GM23248 (cell line): ENCODE results near the gene IGF1R. TPM values are rescaled to one million over a fixed set of nuclear protein-coding genes. Genes with fewer than 3 reads are reported as not detected.

Experiments used
- DNase-seq: peaks from one replicate; pipeline ENCODE4 v3.0.0-alpha.2; 2015
- H2AFZ ChIP-seq: fragments of 200-600 bp; sonication (generic); 2 replicates; pipeline ENCODE4 v1.6.1; 2016; ENCODE audit warnings: antibody characterized with exemption
- H3F3A ChIP-seq: fragments of 200-600 bp; sonication (generic); 2 replicates; pipeline ENCODE4 v1.6.1; 2016; ENCODE audit warnings: mild to moderate bottlenecking, antibody characterized with exemption, mixed run types; ENCODE audit not compliant: insufficient read depth
- H3K27ac ChIP-seq: fragments of 200-600 bp; sonication (generic); 2 replicates; pipeline ENCODE4 v1.5.1; 2016; ENCODE audit warnings: mild to moderate bottlenecking
- H3K27me3 ChIP-seq: fragments of 200-600 bp; sonication (generic); replicated peaks from 2 replicates; pipeline ENCODE4 v1.6.1; 2016; ENCODE audit warnings: mild to moderate bottlenecking; ENCODE audit not compliant: insufficient read depth
- H3K36me3 ChIP-seq: fragments of 200-600 bp; sonication (generic); 2 replicates; pipeline ENCODE4 v1.6.1; 2016; ENCODE audit warnings: low read depth, mild to moderate bottlenecking
- H3K4me1 ChIP-seq: fragments of 200-600 bp; sonication (generic); 2 replicates; pipeline ENCODE4 v1.6.1; 2016; ENCODE audit warnings: mild to moderate bottlenecking; ENCODE audit not compliant: insufficient read depth
- H3K4me2 ChIP-seq: fragments of 200-600 bp; sonication (generic); one replicate; pipeline ENCODE4 v1.6.1; 2016; ENCODE audit warnings: mild to moderate bottlenecking; ENCODE audit not compliant: unreplicated experiment
- H3K4me3 ChIP-seq: fragments of 200-600 bp; sonication (generic); 2 replicates; pipeline ENCODE4 v1.5.1; 2016; ENCODE audit warnings: mild to moderate bottlenecking
- H3K79me2 ChIP-seq: fragments of 200-600 bp; sonication (generic); 2 replicates; pipeline ENCODE4 v1.6.1; 2016; ENCODE audit warnings: mild to moderate bottlenecking; ENCODE audit not compliant: insufficient read depth
- H3K9ac ChIP-seq: fragments of 200-600 bp; sonication (generic); 2 replicates; pipeline ENCODE4 v1.6.1; 2016; ENCODE audit warnings: mild to moderate bottlenecking
- H3K9me2 ChIP-seq: fragments of 200-600 bp; sonication (generic); 2 replicates; pipeline ENCODE4 v1.6.1; 2016; ENCODE audit warnings: mixed run types, mild to moderate bottlenecking, moderate library complexity; ENCODE audit not compliant: insufficient read depth
- H3K9me3 ChIP-seq: fragments of 200-600 bp; sonication (generic); one replicate; pipeline ENCODE4 v1.6.1; 2017; ENCODE audit warnings: low read depth
- H4K20me1 ChIP-seq: fragments of 200-600 bp; sonication (generic); 2 replicates; pipeline ENCODE4 v1.6.0; 2016; ENCODE audit not compliant: insufficient read depth
- EZH2 ChIP-seq: fragments of 200-600 bp; sonication (generic); IDR thresholded peaks from 2 replicates; pipeline ENCODE4 v1.6.1; 2018; ENCODE audit warnings: antibody characterized with exemption, mild to moderate bottlenecking; ENCODE audit not compliant: insufficient read depth, poor library complexity, severe bottlenecking
- EZH2phosphoT487 ChIP-seq: fragments of 200-600 bp; sonication (generic); IDR thresholded peaks from 2 replicates; pipeline ENCODE4 v1.6.1; 2018; ENCODE audit warnings: antibody characterized with exemption, moderate library complexity, mild to moderate bottlenecking, low read depth; ENCODE audit not compliant: insufficient read depth
- WGBS, 2 experiments: methylation state at CpG; one replicate each; pipeline ENCODE4 v1.1.6; 2015 to 2017; ENCODE audit warnings: low lambda C conversion rate in 2 of 2, low coverage in 1 of 2; ENCODE audit errors: missing lambda C conversion rate in 2 of 2; 5-methylcytosine and 5-hydroxymethylcytosine counted together
- in situ Hi-C: fragments of 300-500 bp; cut with MboI; formaldehyde crosslinking; loops from 2 replicates; pipeline ENCODE4 v1.15.0; 2020
- polyA plus RNA-seq: library from polyadenylated mRNA; unstranded; fragments of >200 nt; fragmentation: Nextera tagmentation; extraction: Ambion mirVana; gene quantifications from 2 replicates; pipeline ENCODE4 v1.2.1, GENCODE V29; 2016
- total RNA-seq: library from RNA; depleted of rRNA; stranded (reverse); fragments of >200 nt; shearing (Covaris generic); gene quantifications from 2 replicates; pipeline ENCODE4 v1.2.3, GENCODE V29; 2014

IGF1R gene
- total and polyA plus RNA-seq, 2 experiments from 2014 or later, result 22.0 to 48.6 TPM

DNA sequence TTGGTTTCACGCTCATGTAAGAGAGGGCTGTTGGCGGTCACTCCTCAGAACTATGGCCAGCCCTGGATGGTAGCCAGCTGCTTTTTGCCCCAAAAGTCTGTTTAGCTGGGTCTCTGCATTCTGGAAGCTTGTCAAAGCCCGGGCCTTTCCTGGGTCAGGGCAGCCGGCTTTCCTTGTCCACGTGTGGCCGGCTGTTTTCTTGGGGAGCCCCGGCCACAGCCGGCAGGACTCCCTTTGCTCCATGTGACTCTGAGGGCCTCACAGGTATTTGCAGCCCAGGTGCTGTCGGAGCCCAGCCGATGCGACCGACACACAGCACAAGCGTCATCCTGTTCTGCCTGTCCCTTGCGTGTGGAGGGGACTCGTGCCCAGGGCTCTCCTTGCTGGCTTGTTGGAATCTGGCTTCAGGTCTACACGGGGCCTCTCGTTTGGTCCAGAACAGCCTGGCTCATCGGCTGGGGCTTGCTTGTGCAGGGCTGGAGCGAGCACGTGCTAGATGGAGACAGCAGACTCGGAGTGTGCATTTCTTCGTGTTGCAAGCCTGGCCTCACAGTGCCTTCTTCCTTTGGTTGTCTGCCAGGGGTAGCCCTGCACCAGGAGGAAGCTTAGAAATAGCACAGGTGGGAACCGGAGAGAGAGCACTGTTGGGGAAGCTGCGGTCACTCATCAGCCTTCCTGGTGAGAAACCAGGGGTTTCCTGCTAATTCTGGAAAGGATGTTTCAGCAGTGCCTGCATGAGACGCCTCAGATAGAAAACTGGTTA lies 307.8 kb downstream of the IGF1R start:
- Histone ChIP-seq H3K4me2 (no peak overlapping the region), H3K27ac (no peak overlapping the region), H3F3A (peaks cover 12% of the 10 kb centered on the region; the same call in 1 of the 2 replicates), H2AFZ (no peak overlapping the region), H3K79me2 (no peaks in the 10 kb centered on the region), H3K36me3 (peaks cover 40% of the 10 kb centered on the region), H3K4me1 (peaks cover 13% of the 10 kb centered on the region), H3K9me3 (no peaks in the 10 kb centered on the region), H3K4me3 (no peak overlapping the region), H3K27me3 (no peaks in the 10 kb centered on the region), H3K9ac (no peak overlapping the region), H3K9me2 (no peaks in the 10 kb centered on the region), H4K20me1 (no peaks in the 10 kb centered on the region)
- TF ChIP-seq EZH2phosphoT487 (no peak), EZH2 (no peak)
- 92 to 94% methylated on average over 23 to 25 of the region's 25 CpGs for WGBS, 2 experiments
- in situ Hi-C loops, result no loop called here
- no peak for DNase-seq

DNA sequence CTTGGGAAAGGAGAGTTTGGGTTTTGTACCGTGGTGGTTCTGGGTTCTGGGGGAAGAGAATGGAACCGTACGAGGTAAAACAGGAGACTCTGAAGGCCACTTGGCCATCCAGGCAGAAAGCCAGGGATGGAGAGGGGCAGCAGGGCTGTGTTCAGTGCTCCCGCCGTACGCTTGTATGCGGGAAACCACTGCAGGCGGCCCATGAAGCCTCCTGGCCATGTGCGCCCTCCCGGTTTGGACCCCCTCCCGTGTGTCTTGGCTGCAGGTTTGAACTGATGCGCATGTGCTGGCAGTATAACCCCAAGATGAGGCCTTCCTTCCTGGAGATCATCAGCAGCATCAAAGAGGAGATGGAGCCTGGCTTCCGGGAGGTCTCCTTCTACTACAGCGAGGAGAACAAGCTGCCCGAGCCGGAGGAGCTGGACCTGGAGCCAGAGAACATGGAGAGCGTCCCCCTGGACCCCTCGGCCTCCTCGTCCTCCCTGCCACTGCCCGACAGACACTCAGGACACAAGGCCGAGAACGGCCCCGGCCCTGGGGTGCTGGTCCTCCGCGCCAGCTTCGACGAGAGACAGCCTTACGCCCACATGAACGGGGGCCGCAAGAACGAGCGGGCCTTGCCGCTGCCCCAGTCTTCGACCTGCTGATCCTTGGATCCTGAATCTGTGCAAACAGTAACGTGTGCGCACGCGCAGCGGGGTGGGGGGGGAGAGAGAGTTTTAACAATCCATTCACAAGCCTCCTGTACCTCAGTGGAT lies 308.6 kb downstream of the IGF1R start:
- no peak overlapping the region for H2AFZ ChIP-seq
- DNase-seq, result no peak
- H3K4me2 ChIP-seq, result no peak overlapping the region
- no peaks in the 10 kb centered on the region for H3K79me2 ChIP-seq
- no peaks in the 10 kb centered on the region for H3K9me2 ChIP-seq
- peaks cover 45% of the 10 kb centered on the region for H3K36me3 ChIP-seq
- TF ChIP-seq EZH2phosphoT487, result no peak
- no peak for TF ChIP-seq EZH2
- 90 to 94% methylated on average over 39 of the region's 39 CpGs for WGBS, 2 experiments
- H3F3A ChIP-seq, result peaks cover 15% of the 10 kb centered on the region; the same call in 1 of the 2 replicates
- H4K20me1 ChIP-seq, result no peaks in the 10 kb centered on the region
- no peaks in the 10 kb centered on the region for H3K9me3 ChIP-seq
- in situ Hi-C loops, result no loop called here
- no peak overlapping the region for H3K27ac ChIP-seq
- H3K27me3 ChIP-seq, result no peaks in the 10 kb centered on the region
- peaks cover 13% of the 10 kb centered on the region for H3K4me1 ChIP-seq
- no peak overlapping the region for H3K9ac ChIP-seq
- no peak overlapping the region for H3K4me3 ChIP-seq

DNA sequence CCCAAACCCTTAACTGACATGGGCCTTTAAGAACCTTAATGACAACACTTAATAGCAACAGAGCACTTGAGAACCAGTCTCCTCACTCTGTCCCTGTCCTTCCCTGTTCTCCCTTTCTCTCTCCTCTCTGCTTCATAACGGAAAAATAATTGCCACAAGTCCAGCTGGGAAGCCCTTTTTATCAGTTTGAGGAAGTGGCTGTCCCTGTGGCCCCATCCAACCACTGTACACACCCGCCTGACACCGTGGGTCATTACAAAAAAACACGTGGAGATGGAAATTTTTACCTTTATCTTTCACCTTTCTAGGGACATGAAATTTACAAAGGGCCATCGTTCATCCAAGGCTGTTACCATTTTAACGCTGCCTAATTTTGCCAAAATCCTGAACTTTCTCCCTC lies 309.3 kb downstream of the IGF1R start:
- Histone ChIP-seq H3K9ac (no peak overlapping the region), H2AFZ (no peak overlapping the region), H3K4me3 (no peak overlapping the region), H3K4me1 (peaks cover 13% of the 10 kb centered on the region), H3K4me2 (no peak overlapping the region), H3K27me3 (no peaks in the 10 kb centered on the region), H3K79me2 (no peaks in the 10 kb centered on the region), H3K9me3 (no peaks in the 10 kb centered on the region), H3K36me3 (peaks cover 45% of the 10 kb centered on the region), H4K20me1 (no peaks in the 10 kb centered on the region), H3F3A (peaks cover 20% of the 10 kb centered on the region), H3K27ac (no peak overlapping the region), H3K9me2 (no peaks in the 10 kb centered on the region)
- in situ Hi-C loops, result no loop called here
- no peak for DNase-seq
- TF ChIP-seq EZH2phosphoT487 (no peak), EZH2 (no peak)
- 95% methylated on average over 6 of the region's 6 CpGs for WGBS, 2 experiments

DNA sequence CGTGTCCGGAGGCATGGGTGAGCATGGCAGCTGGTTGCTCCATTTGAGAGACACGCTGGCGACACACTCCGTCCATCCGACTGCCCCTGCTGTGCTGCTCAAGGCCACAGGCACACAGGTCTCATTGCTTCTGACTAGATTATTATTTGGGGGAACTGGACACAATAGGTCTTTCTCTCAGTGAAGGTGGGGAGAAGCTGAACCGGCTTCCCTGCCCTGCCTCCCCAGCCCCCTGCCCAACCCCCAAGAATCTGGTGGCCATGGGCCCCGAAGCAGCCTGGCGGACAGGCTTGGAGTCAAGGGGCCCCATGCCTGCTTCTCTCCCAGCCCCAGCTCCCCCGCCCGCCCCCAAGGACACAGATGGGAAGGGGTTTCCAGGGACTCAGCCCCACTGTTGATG lies 309.7 kb downstream of the IGF1R start:
- Histone ChIP-seq H3F3A (peaks cover 24% of the 10 kb centered on the region), H3K4me2 (no peak overlapping the region), H3K9ac (no peak overlapping the region), H4K20me1 (no peaks in the 10 kb centered on the region), H3K27ac (no peak overlapping the region), H2AFZ (no peak overlapping the region), H3K36me3 (peaks cover 49% of the 10 kb centered on the region), H3K79me2 (no peaks in the 10 kb centered on the region), H3K9me2 (no peaks in the 10 kb centered on the region), H3K4me3 (no peak overlapping the region), H3K4me1 (peaks cover 13% of the 10 kb centered on the region), H3K9me3 (no peaks in the 10 kb centered on the region), H3K27me3 (no peaks in the 10 kb centered on the region)
- in situ Hi-C loops, result no loop called here
- WGBS, 2 experiments, result 95 to 99% methylated on average over 8 to 11 of the region's 11 CpGs
- DNase-seq, result no peak
- TF ChIP-seq EZH2phosphoT487 (no peak), EZH2 (no peak)
